ENCODE data around the gene PLCB2. TPM values are rescaled to one million over a fixed set of nuclear protein-coding genes. Genes with fewer than 3 reads are reported as not detected.

The PLCB2 gene
- total RNA-seq, 2 donors from 2014 or later: 5.7 to 9.5 TPM

DNA sequence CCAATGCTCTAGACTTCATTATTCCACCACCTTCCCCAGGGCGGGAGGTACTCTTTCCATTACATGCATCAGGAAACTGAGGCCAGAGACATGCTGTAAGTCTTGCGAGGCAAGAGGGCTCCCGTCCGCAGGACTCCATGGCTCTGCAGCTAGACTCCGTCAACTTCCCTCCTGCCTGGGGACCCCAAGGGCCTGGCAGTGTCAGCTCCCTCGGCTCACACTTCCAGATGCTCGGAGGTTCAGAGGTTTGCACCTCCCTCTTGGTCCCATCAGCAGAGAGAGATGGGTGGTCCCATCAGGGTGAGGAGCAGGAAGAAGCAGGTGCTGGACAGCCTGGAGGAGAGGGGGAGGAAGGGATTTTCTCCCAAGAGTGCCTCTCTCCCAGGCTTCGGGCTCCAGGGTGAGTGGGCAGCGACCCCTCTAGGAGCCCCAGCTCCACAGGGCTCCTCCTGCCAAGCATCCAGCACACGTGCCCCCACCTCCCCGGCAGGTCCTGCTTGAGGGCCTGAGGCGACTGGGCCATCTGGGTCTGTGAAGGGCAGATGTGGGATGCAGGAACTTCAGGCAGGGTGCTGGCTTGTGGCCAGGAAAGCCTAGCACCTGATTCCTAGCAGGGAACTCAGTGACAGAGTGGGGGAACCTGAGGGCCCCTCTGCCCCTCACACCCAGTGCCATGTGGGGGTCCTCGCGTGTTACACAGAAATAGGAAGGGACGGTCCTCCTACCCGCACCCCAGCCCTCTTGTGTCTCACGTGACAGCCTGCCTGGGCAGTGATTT is 59.5 kb downstream of the PLCB2 start:
- Histone ChIP-seq H3K36me3 (no peaks in the 10 kb centered on the region), H3K4me1 (no peaks in the 10 kb centered on the region), H3K27ac (no peak overlapping the region), H3K9me3 (no peaks in the 10 kb centered on the region), H3K27me3 (peaks cover 15% of the 10 kb centered on the region), H3K4me3 (no peak overlapping the region), H3K9ac (ENCODE audit: low read depth in 2 of 2, low read length in 2 of 2) (no peak overlapping the region)
- no peak for DNase-seq
- TF ChIP-seq, protein P1, sequence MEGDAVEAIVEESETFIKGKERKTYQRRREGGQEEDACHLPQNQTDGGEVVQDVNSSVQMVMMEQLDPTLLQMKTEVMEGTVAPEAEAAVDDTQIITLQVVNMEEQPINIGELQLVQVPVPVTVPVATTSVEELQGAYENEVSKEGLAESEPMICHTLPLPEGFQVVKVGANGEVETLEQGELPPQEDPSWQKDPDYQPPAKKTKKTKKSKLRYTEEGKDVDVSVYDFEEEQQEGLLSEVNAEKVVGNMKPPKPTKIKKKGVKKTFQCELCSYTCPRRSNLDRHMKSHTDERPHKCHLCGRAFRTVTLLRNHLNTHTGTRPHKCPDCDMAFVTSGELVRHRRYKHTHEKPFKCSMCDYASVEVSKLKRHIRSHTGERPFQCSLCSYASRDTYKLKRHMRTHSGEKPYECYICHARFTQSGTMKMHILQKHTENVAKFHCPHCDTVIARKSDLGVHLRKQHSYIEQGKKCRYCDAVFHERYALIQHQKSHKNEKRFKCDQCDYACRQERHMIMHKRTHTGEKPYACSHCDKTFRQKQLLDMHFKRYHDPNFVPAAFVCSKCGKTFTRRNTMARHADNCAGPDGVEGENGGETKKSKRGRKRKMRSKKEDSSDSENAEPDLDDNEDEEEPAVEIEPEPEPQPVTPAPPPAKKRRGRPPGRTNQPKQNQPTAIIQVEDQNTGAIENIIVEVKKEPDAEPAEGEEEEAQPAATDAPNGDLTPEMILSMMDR (IDR thresholded peaks at IDR 0.05): no peak
- intact Hi-C loops (cut with DNase I): no loop called here

- H3K27ac ChIP-seq: no peak overlapping the region
- H3K27me3 ChIP-seq: peaks cover 8% of the 10 kb centered on the region
- no peak for DNase-seq
- H3K36me3 ChIP-seq: no peaks in the 10 kb centered on the region
- no peaks in the 10 kb centered on the region for H3K9me3 ChIP-seq
- intact Hi-C loops (cut with DNase I): no loop called here
- TF ChIP-seq, protein P1 (IDR thresholded peaks at IDR 0.05): no peak
- H3K4me3 ChIP-seq: no peak overlapping the region
- H3K9ac ChIP-seq (ENCODE audit: low read depth in 2 of 2, low read length in 2 of 2): no peak overlapping the region
- H3K4me1 ChIP-seq: no peaks in the 10 kb centered on the region
Observed at GRCh38 chr15:40247406-40247971, 60.2 kb downstream of the PLCB2 start.

GRCh38 chr15:40246496-40247280 is 61.0 kb downstream of the PLCB2 start:
- Histone ChIP-seq H3K4me3 (no peak overlapping the region), H3K36me3 (no peaks in the 10 kb centered on the region), H3K27me3 (no peaks in the 10 kb centered on the region), H3K9ac (ENCODE audit: low read depth in 2 of 2, low read length in 2 of 2) (no peak overlapping the region), H3K27ac (no peak overlapping the region), H3K4me1 (no peaks in the 10 kb centered on the region), H3K9me3 (no peaks in the 10 kb centered on the region)
- intact Hi-C loops (cut with DNase I): no loop called here
- TF ChIP-seq, protein P1 (IDR thresholded peaks at IDR 0.05): no peak
- no peak for DNase-seq

GRCh38 chr15:40245666-40246450 is 61.9 kb downstream of the PLCB2 start:
- no peak for DNase-seq
- no peak overlapping the region for H3K4me3 ChIP-seq
- no peak overlapping the region for H3K27ac ChIP-seq
- TF ChIP-seq, protein P1 (IDR thresholded peaks at IDR 0.05): no peak
- no peaks in the 10 kb centered on the region for H3K9me3 ChIP-seq
- no peak overlapping the region for H3K9ac ChIP-seq (ENCODE audit: low read depth in 2 of 2, low read length in 2 of 2)
- no peaks in the 10 kb centered on the region for H3K36me3 ChIP-seq
- intact Hi-C loops (cut with DNase I): no loop called here
- no peaks in the 10 kb centered on the region for H3K27me3 ChIP-seq
- H3K4me1 ChIP-seq: no peaks in the 10 kb centered on the region

- DNase-seq: no peak
- no peaks in the 10 kb centered on the region for H3K36me3 ChIP-seq
- no peaks in the 10 kb centered on the region for H3K9me3 ChIP-seq
- H3K9ac ChIP-seq (ENCODE audit: low read depth in 2 of 2, low read length in 2 of 2): no peak overlapping the region
- intact Hi-C loops (cut with DNase I): no loop called here
- H3K27me3 ChIP-seq: no peaks in the 10 kb centered on the region
- H3K4me3 ChIP-seq: no peak overlapping the region
- TF ChIP-seq, protein P1 (IDR thresholded peaks at IDR 0.05): no peak
- H3K27ac ChIP-seq: no peak overlapping the region
- H3K4me1 ChIP-seq: no peaks in the 10 kb centered on the region
Observed at GRCh38 chr15:40244961-40245523, 62.7 kb downstream of the PLCB2 start.
